ENCODE data around the gene TMEM132D.

TMEM132D gene

DNA sequence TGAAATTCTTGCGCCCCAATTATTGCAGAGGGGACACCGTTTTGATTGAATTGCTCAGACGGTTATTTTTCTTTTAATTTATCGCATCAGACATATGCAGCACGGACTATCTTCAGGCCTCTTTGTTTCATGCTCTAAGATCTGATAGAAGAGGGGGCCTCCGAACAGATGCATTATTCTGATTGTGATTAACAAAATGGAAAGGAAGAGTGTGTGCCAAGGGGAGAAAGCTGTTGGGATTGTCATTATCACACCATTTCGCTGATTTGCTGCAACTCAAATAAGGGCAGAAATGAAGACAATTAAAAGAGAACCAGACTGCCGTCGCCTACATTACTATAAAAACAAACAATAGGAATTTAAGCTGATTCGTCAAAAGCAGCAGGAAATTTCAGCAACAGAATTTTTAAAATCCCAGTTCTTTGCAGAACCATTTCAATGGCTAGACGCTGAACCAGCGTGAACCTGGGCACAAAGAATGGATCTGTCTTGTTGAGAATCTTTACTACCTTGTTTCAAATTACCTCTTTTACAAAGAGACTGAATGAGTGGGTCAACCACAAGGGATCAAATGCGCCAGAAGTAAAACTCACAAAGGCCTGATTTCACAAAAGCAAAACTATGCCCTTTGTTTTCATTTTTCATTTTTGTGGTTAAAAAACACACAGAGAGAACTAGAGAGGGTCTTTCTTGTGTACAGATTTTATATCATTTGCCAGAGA, 30.6 kb downstream of the TMEM132D start:
- DNase-seq = no peak

DNA sequence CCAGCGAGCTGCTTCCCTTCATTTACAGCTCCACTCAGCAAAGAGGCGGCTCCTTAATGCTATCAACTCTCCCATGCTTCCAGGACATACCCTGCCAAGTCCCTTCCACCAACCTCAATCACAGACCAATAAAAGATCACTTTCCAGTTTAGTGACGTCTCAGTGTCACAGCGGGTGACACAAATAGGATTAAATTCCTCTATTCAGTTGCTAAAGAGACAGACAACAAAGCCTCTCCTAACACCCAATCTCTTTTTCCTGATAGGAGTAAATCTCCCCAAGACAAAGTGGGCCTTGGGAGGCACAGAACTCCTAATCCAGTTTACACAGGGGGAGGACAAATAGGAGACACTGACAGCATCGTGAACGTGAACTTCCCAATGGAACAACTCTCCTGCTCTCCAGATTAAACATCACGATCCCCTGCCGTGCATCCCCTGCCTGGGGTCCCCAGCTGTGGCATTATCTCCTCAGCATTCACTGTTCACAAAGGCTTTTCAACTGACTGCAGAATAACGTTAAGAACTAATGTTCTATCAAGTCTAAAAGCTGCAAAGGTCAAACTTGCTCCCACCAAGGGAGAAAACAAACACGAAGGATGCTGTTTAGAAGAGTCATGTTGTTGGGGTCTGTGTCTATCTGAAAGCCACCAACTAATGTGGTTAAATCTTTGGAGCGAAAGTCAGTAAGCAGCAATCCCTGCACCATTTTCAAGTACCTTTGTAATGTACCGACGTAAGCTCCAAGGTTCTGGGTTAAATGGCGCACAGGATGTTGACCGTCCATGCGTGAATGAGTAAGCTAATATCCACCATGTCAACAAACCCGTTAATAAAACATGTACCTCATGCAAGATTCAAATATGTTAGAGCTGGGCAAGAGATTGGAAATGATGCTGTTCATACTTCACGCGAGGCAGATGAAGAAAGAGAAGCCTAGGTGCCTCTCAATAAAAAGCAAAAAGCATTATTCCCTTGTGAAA, 31.5 kb downstream of the TMEM132D start:
- no peak for DNase-seq

DNA sequence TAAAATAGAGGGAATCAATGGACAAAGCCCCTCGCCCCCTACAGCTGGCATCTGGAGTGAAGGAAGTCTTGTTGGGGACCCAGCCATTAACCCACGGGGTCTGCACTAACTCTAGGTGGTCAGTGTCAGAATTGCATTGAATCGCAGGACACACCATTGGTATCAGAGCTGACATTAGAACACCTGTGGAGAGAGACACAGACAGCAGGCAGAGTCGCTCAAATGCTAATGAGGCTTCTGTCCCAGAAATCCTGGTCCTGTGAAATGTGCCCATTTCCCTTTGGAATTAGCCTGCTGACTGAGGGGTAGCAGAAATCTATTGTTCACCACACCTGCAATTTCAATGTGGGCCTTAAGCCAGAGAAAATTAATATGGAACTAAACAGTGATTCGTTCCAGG, 33.0 kb downstream of the TMEM132D start:
- DNase-seq = no peak

DNA sequence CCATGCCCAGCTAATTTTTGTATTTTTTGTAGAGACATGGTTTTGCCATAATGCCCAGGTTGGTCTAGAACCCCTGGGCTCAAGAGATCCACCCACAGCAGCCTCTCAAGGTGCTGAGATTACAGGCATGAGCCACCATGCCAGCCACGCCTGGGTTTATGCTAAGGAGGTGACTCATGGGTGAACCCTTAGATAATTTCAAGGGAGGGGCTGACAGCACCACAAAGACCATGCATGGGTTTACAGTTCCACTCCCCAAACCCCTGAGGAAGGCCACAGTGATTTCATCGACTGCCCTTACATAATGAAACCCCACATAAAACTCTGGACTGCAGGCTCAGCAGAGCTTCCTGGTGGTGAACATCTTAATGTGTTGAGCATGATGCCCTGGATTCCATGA, 33.7 kb downstream of the TMEM132D start:
- no peak for DNase-seq

DNA sequence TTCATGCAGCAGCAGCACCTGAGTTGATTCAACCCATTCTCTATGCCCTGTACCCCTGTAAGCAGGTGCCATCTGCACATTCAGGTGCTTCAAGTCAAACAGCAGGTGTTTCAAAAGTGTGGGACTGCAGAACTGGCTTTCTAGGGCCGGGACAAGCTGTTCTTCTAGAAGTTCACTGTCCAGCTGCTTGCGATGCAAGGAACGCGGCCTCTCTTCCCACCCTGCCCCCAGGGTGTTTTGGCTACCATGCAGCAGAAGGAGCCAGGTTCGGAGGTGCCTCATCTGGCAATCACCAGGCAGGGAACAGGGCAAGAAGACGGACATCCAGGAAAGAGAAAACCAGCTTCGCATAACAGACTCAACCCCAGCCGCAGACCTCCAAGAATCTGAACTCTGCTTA, 35.2 kb downstream of the TMEM132D start:
- no peak for DNase-seq

DNA sequence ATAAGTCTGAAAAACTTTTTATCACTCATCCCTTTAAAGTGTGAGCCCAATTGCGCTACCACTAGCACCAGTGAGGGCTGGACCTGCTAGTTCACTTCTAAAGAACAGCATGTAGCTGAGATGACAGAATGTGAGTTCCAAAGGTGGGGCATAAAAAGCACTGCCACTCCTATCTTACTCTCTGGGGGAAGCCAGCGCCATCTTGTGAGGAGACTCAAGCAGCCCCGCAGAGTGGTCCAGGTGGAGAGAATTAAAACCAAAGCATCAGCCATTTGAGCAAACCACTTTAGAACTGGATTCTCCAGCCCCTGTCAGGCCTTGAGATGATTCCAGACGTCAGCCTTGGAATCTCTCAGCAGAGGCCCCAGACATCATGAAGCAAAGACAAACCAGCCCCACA, 39.9 kb downstream of the TMEM132D start:
- no peak for DNase-seq

DNA sequence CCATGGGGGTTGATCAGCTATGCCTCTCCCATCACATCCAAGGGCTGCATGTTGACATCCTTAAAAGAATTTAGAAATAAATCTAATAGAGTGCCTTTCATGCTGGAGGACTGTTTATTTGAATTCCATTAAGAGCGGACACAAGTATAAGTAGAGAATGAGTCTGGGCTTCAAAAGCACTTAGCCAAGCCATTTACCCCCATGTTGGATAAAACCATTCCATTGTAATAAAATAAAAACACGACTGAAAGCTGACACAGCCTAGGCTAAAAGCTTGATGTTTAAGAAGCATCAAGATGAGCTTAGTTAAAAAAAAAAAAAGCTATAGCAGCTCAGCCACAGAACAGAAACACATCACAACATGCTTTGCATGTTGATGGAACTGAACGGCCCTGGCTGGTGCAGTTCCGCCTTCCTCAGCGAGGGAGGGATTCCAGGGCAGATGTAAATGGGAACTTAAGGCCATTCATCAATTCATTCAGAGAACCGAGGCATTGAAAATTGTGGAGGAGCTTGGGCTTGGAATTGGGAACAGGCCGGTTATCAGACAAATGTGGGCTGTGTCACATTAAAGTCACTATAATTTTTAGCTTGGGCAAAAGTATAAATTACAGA, 41.2 kb downstream of the TMEM132D start:
- DNase-seq = no peak

DNA sequence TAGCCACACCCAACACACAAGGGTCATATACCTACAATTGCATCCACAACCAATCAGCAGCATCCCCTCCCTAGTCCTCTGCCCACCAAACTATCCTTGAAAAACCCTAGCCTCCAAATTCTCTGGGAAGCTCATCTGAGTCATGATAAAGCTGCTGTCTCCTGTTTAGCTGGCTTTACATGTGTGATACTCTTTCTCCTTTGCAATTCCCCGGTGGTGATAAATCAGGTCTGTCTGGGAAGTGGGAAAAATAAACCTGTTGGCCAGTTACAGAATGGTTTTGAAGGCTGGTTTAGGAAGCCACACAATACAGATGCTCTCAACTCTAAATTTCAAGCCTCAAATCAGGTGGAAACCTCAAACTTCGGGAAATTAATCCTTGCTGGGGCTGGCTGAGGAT, 41.9 kb downstream of the TMEM132D start:
- no peak for DNase-seq

DNA sequence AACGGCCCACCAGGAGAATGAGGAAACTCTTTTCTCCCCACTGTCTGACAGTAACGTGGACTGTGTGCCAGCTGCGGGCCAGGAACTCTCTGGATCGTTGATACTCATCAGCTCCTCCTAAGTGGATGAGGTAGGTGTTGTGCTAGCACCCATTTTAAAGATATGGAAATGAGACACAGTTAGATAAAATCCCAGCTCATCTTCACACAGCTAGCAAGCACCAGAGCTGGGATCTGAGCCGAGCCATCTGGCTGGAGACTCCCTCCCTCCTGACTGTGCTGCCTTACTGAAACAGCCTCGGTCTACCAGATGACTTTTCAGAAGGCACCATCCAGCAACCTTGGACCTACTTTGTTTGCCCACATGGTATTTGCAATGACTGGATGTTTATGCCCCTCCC, 49.2 kb downstream of the TMEM132D start:
- DNase-seq = no peak

DNA sequence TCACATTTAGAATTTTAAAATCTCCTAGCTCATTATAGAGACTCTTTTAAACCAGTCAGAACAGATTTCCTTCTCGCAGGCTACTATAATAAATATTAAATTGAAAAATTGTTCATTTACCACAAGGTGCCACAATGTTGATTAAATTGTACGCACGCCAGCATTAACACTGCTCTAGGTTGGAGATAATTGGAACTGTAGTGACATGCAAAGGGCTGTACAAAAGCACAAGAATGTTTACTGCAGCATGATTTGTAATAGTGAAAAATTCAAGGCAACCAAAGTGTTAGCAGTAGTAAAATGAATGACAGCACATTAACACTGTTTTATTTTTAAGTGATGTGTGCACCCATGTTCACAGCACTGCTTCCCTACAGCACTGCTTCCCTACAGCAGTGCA, 52.5 kb downstream of the TMEM132D start:
- DNase-seq = no peak

DNA sequence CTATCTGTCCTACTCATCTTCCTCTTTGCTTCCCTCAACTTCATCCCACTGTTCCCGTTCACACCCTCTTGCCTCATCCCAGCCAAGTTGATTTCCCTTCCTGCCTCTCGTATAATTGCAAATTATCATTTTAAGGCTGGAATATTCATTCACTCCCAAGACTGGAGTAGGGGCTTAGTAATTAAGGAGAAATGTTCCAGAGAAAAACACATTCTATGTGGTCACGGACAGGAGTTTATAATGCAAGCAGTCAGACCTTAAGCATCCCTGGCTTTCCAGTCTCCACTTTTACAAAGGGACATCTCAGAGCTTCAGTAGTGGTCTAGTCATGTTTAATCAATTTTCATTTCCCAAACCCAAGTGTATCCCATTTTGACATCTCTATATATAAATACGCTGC, 54.9 kb downstream of the TMEM132D start:
- DNase-seq = no peak

DNA sequence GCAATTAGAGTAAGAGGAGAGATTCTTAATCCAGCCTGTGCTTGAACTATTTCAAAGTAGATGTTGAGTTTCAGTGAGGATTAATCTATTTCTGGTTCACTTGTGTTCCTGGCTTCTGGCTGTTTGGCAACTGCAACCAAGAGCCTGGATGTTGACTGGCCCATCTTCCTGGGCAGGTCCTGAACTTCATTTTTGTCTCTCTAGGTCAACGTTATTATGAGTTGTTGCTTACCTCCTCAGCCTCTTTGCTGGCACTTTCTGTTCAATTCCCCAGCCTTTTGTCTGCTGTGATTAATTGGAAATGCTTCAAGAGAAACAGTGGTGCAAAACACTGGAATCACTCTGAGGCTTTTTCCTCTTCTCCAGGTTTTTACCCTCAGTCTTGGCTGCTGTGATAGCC, 56.8 kb downstream of the TMEM132D start:
- DNase-seq = no peak

DNA sequence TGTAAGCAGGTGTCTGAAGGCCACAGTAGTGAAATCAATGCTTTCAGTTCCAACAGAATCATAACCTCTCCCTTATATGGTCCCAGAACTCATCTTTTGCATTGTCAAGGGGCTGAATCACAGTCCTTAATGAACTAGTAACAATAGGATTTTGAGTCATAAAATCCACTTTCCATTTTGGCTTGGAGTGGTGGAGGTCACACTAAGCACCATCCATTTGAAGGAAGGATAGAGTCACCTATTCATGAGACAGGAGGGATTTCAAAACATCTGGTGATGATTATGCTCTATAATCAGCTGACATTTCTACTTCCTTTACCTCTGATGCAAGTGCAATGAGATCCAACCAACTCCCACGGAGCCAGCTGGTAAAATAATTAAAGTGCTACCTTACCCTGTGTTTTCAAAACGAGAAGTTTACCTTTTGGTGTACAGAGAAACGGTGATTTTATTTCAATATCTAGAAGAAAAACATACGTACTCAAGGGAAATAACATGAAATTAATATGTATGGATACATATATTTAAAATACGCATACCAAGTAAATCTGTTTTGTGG, 59.1 kb downstream of the TMEM132D start:
- DNase-seq = no peak

DNA sequence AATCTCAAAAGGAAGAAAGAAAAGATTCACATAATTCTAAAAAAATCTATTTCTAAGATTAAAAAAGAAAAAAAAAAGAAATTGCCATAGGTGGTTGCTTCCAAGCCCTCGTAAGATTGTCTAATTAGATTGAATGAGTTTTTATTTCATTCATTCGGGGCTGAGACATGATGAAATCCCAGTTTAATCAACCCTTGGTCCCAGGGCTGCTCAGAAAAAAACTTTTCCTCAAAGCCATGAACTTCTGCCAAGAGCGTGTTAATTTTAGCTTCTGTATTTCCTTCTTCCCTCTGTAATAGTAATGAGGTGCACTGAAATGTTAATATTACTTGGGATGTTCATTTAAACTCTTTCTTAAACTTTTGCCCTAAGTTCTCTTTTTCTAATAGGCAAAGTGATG, 62.6 kb downstream of the TMEM132D start:
- no peak for DNase-seq

DNA sequence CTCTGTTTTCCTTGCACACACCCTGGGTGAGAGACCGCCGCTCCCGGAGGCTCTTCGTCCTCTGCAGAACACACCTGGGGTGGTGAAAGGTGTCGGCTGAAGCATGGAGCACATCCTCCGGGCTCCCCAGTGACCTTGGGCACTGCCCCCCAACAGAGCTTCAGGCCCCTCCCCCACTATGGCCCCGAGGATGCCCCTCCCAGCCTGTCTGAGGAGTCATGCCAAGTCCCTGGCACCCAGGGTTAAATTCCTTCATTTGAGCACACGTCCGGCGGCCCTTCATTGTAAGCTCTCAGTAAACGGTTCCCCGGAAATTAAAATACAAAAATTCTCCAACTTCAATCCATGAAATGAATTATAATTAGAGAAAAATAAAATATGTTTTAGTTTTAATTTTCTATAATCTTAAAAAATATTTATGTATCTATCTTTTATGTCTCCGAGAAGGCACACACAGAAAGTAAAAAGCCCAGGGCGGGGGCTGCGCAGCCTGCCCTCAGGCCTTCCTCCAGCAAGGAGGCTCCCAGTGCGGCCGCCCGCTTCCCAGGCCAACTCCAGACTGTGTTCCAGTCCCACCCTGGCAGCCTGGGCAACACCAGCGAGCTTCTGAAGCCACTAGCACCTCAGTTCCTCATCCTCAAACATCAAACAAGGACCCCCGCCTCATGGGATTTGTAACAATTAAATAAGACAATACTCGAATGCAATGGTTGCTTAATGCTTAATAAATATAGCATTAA, 63.5 kb downstream of the TMEM132D start:
- no peak for DNase-seq

DNA sequence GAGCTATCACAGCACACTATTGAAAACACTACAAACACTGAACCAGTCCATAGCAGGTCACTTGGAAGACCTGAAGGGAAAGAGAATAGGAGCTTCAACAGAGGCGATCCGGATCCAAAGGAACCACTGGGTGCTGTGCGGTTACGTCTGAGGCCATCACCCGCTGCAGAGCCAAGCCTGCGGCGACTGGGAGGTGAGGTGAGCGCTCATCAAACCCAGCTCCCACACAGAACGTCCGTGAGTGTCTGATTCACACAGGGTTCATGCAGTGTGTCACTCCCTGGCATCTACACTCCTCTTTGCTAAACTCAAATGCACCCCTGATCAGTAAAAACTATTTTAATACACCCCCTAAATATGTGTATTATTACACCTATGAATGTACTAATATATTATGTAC, 64.1 kb downstream of the TMEM132D start:
- DNase-seq = no peak

DNA sequence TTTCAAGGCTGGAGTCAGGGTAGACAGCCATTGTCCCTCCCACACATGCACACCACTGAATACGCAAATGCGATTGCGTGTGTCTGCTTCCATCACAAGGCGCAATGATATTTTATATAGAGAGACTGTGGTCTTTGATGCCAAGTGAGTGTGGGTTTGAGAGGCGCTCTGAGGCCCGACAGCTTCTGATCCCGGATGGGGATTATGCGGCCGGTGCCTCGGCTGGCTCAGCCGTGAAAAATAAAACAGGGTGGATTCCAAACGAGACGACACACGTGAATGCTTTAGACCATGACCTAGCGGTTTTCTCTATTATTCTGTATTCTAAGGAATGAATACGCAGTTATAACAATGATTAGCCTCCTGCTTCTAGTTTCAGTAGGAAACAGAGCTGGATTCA, 72.5 kb downstream of the TMEM132D start:
- DNase-seq = no peak

DNA sequence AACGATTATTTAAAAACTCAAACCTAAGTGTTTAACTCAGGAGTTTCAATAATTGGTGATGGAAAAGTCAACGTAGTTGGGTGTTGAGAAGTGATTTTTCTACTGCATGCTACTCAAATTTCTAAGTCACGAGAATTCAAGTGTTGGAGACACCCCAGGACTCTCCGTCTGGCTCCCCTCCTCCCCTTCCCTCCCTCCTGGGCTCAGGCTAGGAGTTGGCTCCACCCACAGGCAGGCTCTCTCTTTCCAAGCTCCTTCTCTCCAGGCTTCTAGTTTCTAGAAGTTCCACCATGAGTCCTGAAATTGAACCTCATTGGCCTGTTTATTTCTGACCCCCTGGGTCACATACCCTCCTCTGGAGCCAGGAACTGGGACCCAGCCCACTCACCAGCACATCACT, 73.0 kb downstream of the TMEM132D start:
- no peak for DNase-seq

DNA sequence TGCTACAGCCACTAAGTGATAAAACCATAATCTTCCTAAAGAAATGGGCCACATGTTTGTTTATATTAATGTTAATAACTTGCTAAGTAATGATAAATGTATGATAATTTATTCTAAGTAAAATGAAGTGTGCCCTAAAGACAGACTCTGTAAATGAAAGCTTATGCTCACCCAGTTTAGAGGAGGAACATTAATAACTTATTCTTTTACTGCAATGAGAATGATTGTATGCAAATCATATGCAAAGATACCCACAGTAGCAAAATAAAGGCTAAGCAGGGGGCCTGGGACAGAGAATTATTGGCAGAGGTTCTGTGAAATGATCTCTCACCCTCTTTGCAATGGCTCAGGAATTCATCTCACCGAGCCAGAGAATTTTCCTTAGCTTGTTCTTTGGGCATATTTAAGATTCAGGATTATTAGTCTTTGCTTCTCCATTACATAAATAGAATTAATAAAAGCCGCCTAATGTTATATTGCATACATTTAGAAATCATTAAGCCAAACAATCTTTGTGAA, 75.9 kb downstream of the TMEM132D start:
- no peak for DNase-seq

DNA sequence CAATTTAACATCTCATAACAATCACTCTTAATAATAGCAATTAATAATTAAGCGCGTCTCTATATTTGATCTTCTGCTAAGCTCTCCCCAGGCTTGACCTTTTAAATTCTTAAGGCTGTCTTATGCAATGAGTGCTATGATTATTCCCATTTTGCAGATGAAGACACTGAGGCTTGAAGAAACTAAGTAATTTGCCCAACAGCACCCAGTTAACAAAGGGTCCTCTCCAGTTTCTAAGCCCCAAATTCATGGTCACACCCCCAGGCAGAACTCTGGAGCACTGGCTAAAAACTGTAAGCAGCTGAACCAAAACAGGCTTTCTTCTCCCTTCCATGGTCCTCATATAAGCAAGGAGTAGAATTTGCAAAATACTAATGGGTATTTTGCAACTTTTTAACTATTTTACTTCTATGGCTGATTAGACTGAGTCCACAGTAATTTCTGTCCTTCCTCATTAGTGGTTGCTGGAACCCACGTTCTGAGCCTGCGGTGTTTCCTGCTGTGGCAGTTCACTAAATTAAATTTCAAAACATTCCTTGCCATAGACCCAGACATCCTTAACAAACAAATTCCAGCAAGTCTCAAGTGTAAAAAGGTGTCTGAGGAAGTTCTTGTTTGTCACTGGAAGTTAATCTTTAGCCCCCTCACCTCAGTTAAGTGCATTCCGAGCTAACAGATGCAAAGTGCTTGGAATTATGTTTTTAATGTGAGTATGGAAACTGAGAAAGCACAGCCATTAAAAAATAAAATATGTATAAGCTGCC, 76.5 kb downstream of the TMEM132D start:
- no peak for DNase-seq

DNA sequence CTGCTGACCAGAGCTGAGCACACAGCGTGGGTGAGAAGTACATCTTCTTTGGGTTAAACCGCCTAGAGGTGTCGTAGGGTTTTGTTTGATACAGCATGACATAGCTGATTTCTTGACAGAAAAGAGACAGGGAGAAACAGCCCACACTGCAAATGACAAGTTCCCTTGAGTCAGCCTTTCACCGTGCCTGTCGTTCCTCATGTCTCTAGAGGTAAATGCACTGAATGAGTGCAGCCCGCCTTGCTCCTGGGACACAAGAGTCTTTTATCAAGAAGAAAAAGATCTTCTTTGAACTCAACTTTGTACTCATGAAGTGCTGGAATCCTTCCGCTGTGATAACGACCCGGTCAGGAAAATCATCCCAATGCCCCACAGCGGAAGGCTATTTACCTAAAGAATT, 77.6 kb downstream of the TMEM132D start:
- DNase-seq = no peak

DNA sequence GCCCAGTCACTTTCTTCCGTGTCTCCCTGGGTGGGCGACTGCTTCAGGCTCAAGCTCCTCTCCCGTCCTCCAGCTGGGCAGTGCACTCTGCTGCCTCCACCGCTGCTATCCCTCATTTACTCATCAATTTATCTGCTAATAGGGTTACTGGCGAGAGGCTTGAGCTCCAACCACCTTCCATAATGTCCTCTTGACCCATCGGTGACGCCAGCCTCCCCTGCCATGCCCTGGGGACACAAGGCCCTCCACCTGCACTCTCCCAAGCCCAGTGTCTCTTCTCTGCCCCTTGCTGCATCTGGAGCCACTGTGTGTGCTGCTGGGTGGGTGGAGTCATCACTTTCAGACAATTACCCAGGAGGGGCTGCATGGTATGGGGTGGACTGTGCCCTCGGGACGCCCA, 78.5 kb downstream of the TMEM132D start:
- no peak for DNase-seq

Data from NCI-H226 (cell line).